ENCODE data around the gene RC3H1. TPM values are rescaled to one million over a fixed set of nuclear protein-coding genes. Genes with fewer than 3 reads are reported as not detected.
"Not testable (repeated sequence)": the region's sequence is repeated elsewhere in the genome, so short reads cannot be mapped to it uniquely, and the experiment has no call there.

RC3H1 gene
- total RNA-seq, 1 donor from 2014 or later: 22.6 TPM

GRCh38 chr1:173937062-173937461 is 85.1 kb downstream of the RC3H1 start:
- no peak for DNase-seq

DNA sequence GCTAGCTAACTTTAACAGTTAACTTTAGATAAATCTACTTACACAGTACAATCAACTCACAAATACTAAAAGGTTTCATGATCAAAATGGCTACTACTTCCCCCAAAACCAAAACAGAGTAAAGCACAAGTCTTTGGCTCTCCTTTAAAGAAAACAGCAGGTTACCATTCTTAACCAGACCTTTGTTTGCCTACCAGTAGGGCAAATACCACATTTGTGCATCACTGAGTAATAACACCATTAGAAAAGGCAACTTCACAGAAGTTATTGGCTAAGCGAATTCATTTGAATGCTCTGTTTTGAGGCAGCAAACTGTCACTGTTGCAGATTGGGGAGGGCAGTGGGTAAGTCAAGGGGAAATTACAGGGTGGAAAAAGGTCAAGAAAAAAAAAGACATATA is 87.7 kb downstream of the RC3H1 start:
- no peak for DNase-seq

DNA sequence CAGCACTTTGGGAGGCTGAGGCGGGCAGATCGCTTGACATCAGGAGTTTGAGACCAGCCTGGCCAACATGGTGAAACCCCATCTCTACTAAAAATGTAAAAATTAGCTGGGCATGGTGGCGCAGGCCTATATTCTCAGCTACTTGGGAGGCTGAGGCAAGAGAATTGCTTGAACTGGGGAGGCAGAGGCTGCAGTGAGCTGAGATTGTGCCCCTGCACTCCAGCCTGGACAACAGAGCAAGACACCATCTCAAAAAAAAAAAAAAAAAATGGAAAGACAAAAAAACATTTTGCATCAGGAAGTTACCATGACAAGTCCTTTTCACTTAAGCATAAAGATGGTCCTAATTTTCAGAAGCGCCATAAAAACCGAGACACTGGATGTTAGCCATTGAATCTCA is 91.6 kb downstream of the RC3H1 start:
- not testable (repeated sequence) for DNase-seq

DNA sequence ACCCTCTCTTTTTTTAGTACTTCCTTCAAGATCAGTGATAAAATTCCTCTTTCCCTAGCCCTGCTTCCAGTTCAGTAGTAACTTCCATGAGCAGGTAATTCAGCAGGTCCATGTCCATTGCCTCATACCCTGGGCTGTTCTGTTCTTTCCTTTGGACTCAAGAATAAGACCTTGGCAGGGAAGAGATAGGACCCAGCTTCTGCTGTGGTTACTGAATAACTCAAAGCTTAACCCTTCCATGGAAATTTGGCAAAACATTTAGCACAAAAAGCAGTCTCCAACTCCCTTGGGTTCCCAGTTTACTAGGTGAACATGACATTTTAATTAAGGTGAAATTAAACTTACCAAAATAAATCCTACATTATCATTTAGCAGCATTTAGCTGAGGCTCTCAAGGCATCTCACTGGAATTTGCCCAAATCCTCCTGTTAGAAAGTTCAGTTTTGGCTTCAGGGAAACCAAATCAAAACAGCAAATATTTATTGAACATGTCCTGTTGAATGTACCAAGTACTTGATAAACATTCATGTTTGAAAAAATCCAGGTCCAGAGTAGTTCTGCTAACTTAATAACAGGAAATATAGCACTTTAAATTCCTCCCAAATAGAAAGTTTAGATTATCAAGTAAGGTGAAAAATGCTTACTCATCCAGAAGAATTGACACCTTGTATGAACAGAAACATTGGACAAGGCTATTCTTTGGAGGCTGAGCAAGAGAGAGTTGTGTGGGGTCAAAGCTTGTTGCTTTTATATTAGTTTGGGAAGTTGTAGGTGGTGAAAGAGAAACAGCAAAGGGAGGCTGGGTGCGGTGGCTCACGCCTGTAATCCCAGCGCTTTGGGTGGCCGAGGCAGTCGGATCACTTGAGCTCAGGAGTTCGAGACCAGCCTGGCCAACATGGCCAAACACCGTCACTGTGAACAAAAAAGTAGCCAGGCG is 96.6 kb downstream of the RC3H1 start:
- DNase-seq: no peak

DNA sequence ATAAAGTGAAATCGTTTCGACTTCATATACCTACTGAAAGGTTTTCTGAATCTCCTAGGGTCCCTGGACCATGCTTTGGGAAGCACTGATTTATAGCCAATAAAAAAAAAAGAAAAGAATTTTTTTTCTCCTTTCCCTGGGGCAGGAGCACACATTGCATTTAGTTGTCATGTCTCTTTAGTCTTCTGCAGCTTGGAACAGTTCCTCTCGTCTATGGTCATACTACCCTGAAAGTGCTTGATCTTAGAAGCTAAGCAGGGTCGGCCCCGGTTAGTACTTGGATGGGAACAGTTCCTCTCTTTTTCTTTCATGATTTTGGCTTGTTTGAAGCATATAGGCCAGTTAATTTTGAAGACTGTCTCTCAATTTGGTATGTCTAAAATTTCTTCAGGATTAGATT is 101.3 kb downstream of the RC3H1 start:
- no peak for DNase-seq

GRCh38 chr1:173917635-173918493 is 104.3 kb downstream of the RC3H1 start:
- no peak for DNase-seq

DNA sequence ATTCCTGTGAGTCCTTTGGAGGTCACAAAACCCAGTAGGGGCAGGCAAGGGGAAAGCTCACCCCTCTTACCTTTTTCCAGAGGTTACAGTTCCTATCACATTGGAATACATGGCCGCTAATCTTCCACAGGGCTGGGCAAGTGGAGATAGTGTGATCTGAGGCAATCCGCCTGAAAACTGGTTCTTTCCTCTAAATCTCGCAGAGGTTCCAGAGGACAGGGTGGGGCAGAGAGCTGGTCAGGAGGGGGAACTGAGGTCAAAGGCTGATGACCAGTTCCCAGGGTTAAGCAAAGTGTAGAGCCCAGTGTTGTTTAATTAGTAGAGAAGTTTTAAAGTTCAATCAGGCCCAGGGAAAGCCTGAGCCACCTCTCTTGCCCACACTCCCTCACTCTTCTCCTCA is 105.0 kb downstream of the RC3H1 start, which contains the start of gene SERPINC1:
Gene SERPINC1 (minus strand): TSS at position 179 of the 400 bp plus-strand sequence. CDS start 68 bp downstream, at position 111.
- no peak for DNase-seq

GRCh38 chr1:173916667-173917066 is 105.5 kb downstream of the RC3H1 start:
- DNase-seq: no peak

- DNase-seq: no peak
Measured at GRCh38 chr1:173915596-173915995, 106.6 kb downstream of the RC3H1 start.

GRCh38 chr1:173914366-173914871 is 107.7 kb downstream of the RC3H1 start:
- peak; percentile 65 for DNase-seq

- no peak for DNase-seq
Measured at GRCh38 chr1:173913111-173913510, 109.0 kb downstream of the RC3H1 start.

GRCh38 chr1:173903827-173904531 is 118.2 kb downstream of the RC3H1 start:
- DNase-seq: no peak

- DNase-seq: no peak
Measured at GRCh38 chr1:173900992-173901391, 121.2 kb downstream of the RC3H1 start.

GRCh38 chr1:173900427-173900826 is 121.7 kb downstream of the RC3H1 start:
- no peak for DNase-seq

GRCh38 chr1:173894189-173894588 is 128.0 kb downstream of the RC3H1 start:
- DNase-seq: no peak

DNA sequence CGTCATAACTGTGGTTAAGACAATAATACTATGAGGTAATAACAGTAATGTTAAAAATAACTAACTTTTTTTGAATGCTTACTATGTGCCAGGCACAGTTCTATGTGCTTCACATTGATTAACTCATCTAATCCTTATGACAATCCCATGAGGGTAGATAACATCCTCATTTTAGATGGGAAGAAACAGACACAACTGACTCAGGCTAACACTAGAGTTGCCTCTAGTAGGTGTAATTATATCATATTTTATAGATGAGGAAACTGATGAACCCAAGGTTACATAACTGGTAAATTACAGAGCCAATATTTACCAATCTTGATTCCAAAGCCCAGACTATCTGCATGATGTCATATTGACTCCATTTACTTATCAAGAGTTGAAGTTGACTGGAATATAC is 128.5 kb downstream of the RC3H1 start:
- DNase-seq: no peak

DNA sequence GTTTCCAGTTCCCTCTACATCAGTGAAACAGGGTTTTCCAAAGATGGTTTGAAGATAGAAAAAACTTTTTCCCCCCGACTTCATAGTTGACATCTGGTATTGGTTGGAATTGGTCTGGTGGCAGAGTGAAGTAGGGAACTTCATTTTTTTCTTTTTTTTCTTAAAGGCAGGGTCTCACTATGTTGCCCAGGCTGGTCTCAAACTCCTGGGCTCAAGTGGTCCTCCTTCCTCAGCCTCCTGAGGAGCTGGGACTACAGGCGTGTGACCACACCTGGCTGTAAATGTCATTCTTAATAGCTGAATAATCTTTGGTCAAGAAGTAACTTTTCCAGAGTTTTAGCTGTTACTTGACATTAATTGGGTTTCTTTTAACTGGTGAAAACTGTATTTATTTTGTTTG is 132.3 kb downstream of the RC3H1 start:
- DNase-seq: no peak

- no peak for DNase-seq
Measured at GRCh38 chr1:173888749-173889148, 133.4 kb downstream of the RC3H1 start.

DNA sequence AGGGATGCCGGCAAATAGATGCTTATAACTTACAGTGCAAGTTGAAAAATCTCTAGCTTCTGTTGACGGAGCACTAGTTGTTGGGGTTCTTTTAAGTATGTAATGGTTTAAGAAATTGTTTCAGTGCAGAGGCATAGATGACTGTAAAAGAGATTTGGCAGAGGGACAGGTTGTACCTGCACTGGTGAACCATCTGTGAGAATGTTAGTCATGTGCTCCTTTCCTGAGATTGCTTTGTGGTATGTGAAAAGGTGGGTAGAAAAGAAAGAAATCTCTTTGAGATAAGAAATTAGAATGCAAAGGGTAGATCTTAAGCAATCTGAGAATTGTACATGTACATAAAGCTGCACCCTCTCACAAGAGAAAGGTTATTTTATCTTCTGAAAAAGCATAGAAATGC is 134.5 kb downstream of the RC3H1 start:
- DNase-seq: no peak

- DNase-seq: no peak
Measured at GRCh38 chr1:173886746-173887611, 135.2 kb downstream of the RC3H1 start.

GRCh38 chr1:173884701-173885100 is 137.5 kb downstream of the RC3H1 start:
- DNase-seq: no peak
